ENCODE data around the gene SDC4.
A peak's percentile ranks its signal among the peaks of the same experiment; 100 is the strongest.

The SDC4 gene

GRCh38 chr20:45318386-45318939 lies 29.8 kb downstream of the SDC4 start:
- no peak for DNase-seq (ENCODE audit: low spot score)

GRCh38 chr20:45317826-45318225 lies 30.4 kb downstream of the SDC4 start:
- DNase-seq (ENCODE audit: low spot score), result no peak

GRCh38 chr20:45316150-45317080 lies 31.8 kb downstream of the SDC4 start:
- no peak for DNase-seq (ENCODE audit: low spot score)

- DNase-seq (ENCODE audit: low spot score), result no peak
Observed at GRCh38 chr20:45315672-45316071, 32.6 kb downstream of the SDC4 start.

GRCh38 chr20:45313943-45314342 lies 34.3 kb downstream of the SDC4 start:
- no peak for DNase-seq (ENCODE audit: low spot score)

GRCh38 chr20:45313065-45313695 lies 35.0 kb downstream of the SDC4 start:
- DNase-seq (ENCODE audit: low spot score), result no peak

GRCh38 chr20:45312241-45312640 lies 36.0 kb downstream of the SDC4 start:
- DNase-seq (ENCODE audit: low spot score), result no peak

- peak; percentile 80 for DNase-seq (ENCODE audit: low spot score)
Observed at GRCh38 chr20:45311589-45312211, 36.5 kb downstream of the SDC4 start.

- DNase-seq (ENCODE audit: low spot score), result no peak
Observed at GRCh38 chr20:45309075-45309474, 39.1 kb downstream of the SDC4 start.

GRCh38 chr20:45308117-45308778 lies 40.0 kb downstream of the SDC4 start, which contains the start of gene MATN4:
Gene MATN4 (minus strand): TSS chr20:45308299. CDS start chr20:45305582, 2,717 bp downstream.
- no peak for DNase-seq (ENCODE audit: low spot score)

GRCh38 chr20:45307076-45307640 lies 41.1 kb downstream of the SDC4 start:
- DNase-seq (ENCODE audit: low spot score), result no peak

- DNase-seq (ENCODE audit: low spot score), result peak; percentile 47
Observed at GRCh38 chr20:45306431-45306982, 41.7 kb downstream of the SDC4 start, which contains the start of gene RBPJL. Gene RBPJL (plus strand): TSS chr20:45306840. CDS start chr20:45306923, 83 bp downstream.

GRCh38 chr20:45305262-45305661 lies 43.0 kb downstream of the SDC4 start:
- DNase-seq (ENCODE audit: low spot score), result no peak

GRCh38 chr20:45304464-45304999 lies 43.7 kb downstream of the SDC4 start:
- no peak for DNase-seq (ENCODE audit: low spot score)

- no peak for DNase-seq (ENCODE audit: low spot score)
Observed at GRCh38 chr20:45303586-45304463, 44.4 kb downstream of the SDC4 start.

- DNase-seq (ENCODE audit: low spot score), result no peak
Observed at GRCh38 chr20:45301824-45302271, 46.4 kb downstream of the SDC4 start.

- peak; percentile 59 for DNase-seq (ENCODE audit: low spot score)
Observed at GRCh38 chr20:45300961-45301360, 47.3 kb downstream of the SDC4 start.

GRCh38 chr20:45299786-45300185 lies 48.4 kb downstream of the SDC4 start:
- no peak for DNase-seq (ENCODE audit: low spot score)

- DNase-seq (ENCODE audit: low spot score), result no peak
Observed at GRCh38 chr20:45297786-45298497, 50.3 kb downstream of the SDC4 start.
